CD14-positive monocyte (primary cell): ENCODE measurements around the gene HERPUD2. TPM values are rescaled to one million over a fixed set of nuclear protein-coding genes. Genes with fewer than 3 reads are reported as not detected.
A peak's percentile ranks its signal among the peaks of the same experiment; 100 is the strongest.

Experiments used
- DNase-seq, 3 donors: peaks; one replicate each; pipeline ENCODE4 v3.0.0-alpha.2; 2011 to 2022
- H2AFZ ChIP-seq: 2 replicates; pipeline ENCODE4 v1.6.0; 2012; ENCODE audit warnings: mild to moderate bottlenecking, low read depth, low read length, inconsistent platforms; ENCODE audit not compliant: insufficient read depth, poor library complexity, severe bottlenecking
- H3K27ac ChIP-seq, 2 donors: 1 replicate in 1 of 2; 2 replicates in 1 of 2; pipeline ENCODE4 v1.5.1; 2012 to 2013; ENCODE audit warnings: low read length in 2 of 2, control low read depth in 1 of 2, inconsistent platforms in 1 of 2, low read depth in 1 of 2, mild to moderate bottlenecking in 1 of 2
- H3K27me3 ChIP-seq, 2 donors: one replicate each; pipeline versions ENCODE4 v1.6.0 to v1.6.1; 2011 to 2013; ENCODE audit warnings: low read length in 2 of 2; ENCODE audit not compliant: control insufficient read depth in 2 of 2, insufficient read depth in 2 of 2
- H3K36me3 ChIP-seq, 2 donors: replicated peaks in 1 of 2; 1 replicate in 1 of 2; 2 replicates in 1 of 2; pipeline versions ENCODE4 v1.5.1 to v1.6.1; 2012 to 2013; ENCODE audit warnings: low read length in 2 of 2, control low read depth in 1 of 2, inconsistent platforms in 1 of 2, mild to moderate bottlenecking in 1 of 2; ENCODE audit not compliant: insufficient read depth in 2 of 2, control insufficient read depth in 1 of 2
- H3K4me1 ChIP-seq, 2 donors: 1 replicate in 1 of 2; 2 replicates in 1 of 2; pipeline versions ENCODE4 v1.5.1 to v1.6.1; 2012 to 2013; ENCODE audit warnings: low read length in 2 of 2, control low read depth in 1 of 2, inconsistent platforms in 1 of 2, mild to moderate bottlenecking in 1 of 2, moderate library complexity in 1 of 2; ENCODE audit not compliant: insufficient read depth in 2 of 2, control insufficient read depth in 1 of 2
- H3K4me2 ChIP-seq: replicated peaks from 2 replicates; pipeline ENCODE3; 2012; ENCODE audit warnings: low read length, moderate library complexity, mild to moderate bottlenecking; ENCODE audit not compliant: poor library complexity, severe bottlenecking; ENCODE audit errors: extremely low read depth
- H3K4me3 ChIP-seq, 3 experiments: fragments of 200-600 bp in 1 of 3; sonication (generic) in 1 of 3; replicated peaks in 1 of 3; 1 replicate in 2 of 3; 2 replicates in 1 of 3; pipeline ENCODE4 v1.5.1; 2011 to 2013; ENCODE audit warnings: low read length in 3 of 3, mild to moderate bottlenecking in 3 of 3, control low read depth in 2 of 3, low read depth in 2 of 3, inconsistent platforms in 1 of 3, moderate library complexity in 1 of 3
- H3K79me2 ChIP-seq: 2 replicates; pipeline ENCODE4 v1.6.0; 2012; ENCODE audit warnings: mild to moderate bottlenecking, control low read depth, inconsistent platforms, low read length, moderate library complexity; ENCODE audit not compliant: insufficient read depth
- H3K9ac ChIP-seq: 2 replicates; pipeline ENCODE4 v1.6.0; 2017; ENCODE audit warnings: low read length, mild to moderate bottlenecking; ENCODE audit not compliant: insufficient read depth, poor library complexity, severe bottlenecking
- H3K9me3 ChIP-seq, 2 donors: replicated peaks in 1 of 2; 1 replicate in 1 of 2; 2 replicates in 1 of 2; pipeline versions ENCODE4 v1.5.1 to v1.6.1; 2012 to 2013; ENCODE audit warnings: low read length in 2 of 2, control low read depth in 1 of 2; ENCODE audit not compliant: control insufficient read depth in 1 of 2, insufficient read depth in 1 of 2
- H4K20me1 ChIP-seq: 2 replicates; pipeline ENCODE4 v1.6.0; 2012; ENCODE audit warnings: mild to moderate bottlenecking, low read length, control low read depth, moderate library complexity; ENCODE audit not compliant: insufficient read depth
- H3K27ac Mint-ChIP-seq, 7 donors: one replicate each; pipeline ENCODE4 v1.8.0; 2020; ENCODE audit warnings: mild to moderate bottlenecking in 7 of 7, mixed read lengths in 7 of 7, moderate library complexity in 6 of 7, inconsistent platforms in 2 of 7
- H3K27me3 Mint-ChIP-seq, 3 donors: one replicate each; pipeline ENCODE4 v1.8.0; 2021 to 2022; ENCODE audit warnings: low read depth in 3 of 3, mild to moderate bottlenecking in 3 of 3, mixed read lengths in 3 of 3, moderate library complexity in 3 of 3, inconsistent platforms in 1 of 3
- H3K36me3 Mint-ChIP-seq, 2 donors: one replicate each; pipeline ENCODE4 v1.8.0; 2020; ENCODE audit warnings: mixed read lengths in 2 of 2, inconsistent platforms in 1 of 2, mild to moderate bottlenecking in 1 of 2
- H3K4me1 Mint-ChIP-seq: one replicate; pipeline ENCODE4 v1.8.0; 2020; ENCODE audit warnings: mild to moderate bottlenecking, mixed read lengths
- H3K4me3 Mint-ChIP-seq, 2 donors: one replicate each; pipeline ENCODE4 v1.8.0; 2020; ENCODE audit warnings: mild to moderate bottlenecking in 2 of 2, mixed read lengths in 2 of 2, moderate library complexity in 1 of 2
- H3K9me3 Mint-ChIP-seq, 7 donors: one replicate each; pipeline ENCODE4 v1.8.0; 2020 to 2022; ENCODE audit warnings: mixed read lengths in 7 of 7, mild to moderate bottlenecking in 6 of 7, moderate library complexity in 6 of 7, inconsistent platforms in 2 of 7
- WGBS: methylation state at CpG from one replicate; pipeline ENCODE4 v1.1.5; 2013; ENCODE audit warnings: missing lambda C conversion rate; ENCODE audit not compliant: insufficient coverage; 5-methylcytosine and 5-hydroxymethylcytosine counted together
- intact Hi-C, 2 donors: fragments of 100-400 bp; cut with micrococcal nuclease; formaldehyde crosslinking; loops; one replicate each; pipeline versions ENCODE4 v1.15.0 to v1.15.1; 2023
- polyA plus RNA-seq, 3 donors: library from polyadenylated mRNA; depleted of rRNA in 1 of 3; unstranded in 2 of 3; stranded (reverse) in 1 of 3; fragments of 300-500 nt in 2 of 3; fragments of >200 nt in 1 of 3; fragmentation: Illumina TruSeq in 2 of 3; gene quantifications; 1 replicate in 2 of 3; 2 replicates in 1 of 3; pipeline ENCODE4 v1.2.3, GENCODE V29; 2012 to 2021
- TF ChIP-seq, protein P1 (sequence below): fragments of 200-600 bp; IDR thresholded peaks from one replicate; pipeline ENCODE4 v1.8.0; 2022; ENCODE audit warnings: antibody characterized with exemption, mild to moderate bottlenecking

Gene HERPUD2
- polyA plus RNA-seq, 3 donors = 36.1 to 40.9 (median 36.4) TPM

DNA sequence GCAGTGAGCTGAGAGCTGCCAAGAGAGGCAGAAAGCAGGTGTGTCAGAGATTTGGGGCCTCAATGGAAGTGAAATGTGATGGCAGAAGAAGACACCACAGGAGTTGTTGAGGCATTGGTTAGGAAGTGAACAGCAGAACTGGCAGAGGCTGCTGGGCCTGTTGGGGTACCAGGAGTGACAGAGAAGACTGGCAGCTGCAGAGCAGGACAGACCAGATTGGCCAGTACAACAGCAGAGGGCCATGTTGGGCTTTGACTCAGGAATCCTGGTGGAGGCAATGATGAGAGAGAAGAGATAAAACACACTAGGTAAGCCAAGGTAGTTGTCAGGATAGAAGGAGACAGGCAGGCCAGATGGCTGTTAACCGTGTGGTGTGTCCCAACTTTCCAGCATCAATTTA, 19.9 kb upstream of the HERPUD2 start:
- H3K9ac ChIP-seq = no peak overlapping the region
- Mint-ChIP-seq H3K4me1 (no peaks in the 10 kb centered on the region), H3K36me3 (no peaks in the 10 kb centered on the region), H3K9me3 (peaks cover 0 to 2% (median 0%) of the 10 kb centered on the region in 7 donors), H3K4me3 (no peak overlapping the region), H3K27me3 (peaks cover 2 to 8% (median 3%) of the 10 kb centered on the region in 3 donors), H3K27ac (peak overlapping the region in 1 of 7 donors; percentile 22)
- peaks cover 0 to 2% of the 10 kb centered on the region in 2 donors for H3K4me1 ChIP-seq
- no peaks in the 10 kb centered on the region for H3K79me2 ChIP-seq
- no peaks in the 10 kb centered on the region for H3K27me3 ChIP-seq
- no CpG with 5 or more reads among the region's 1 CpG for WGBS
- H3K4me3 ChIP-seq = no peak overlapping the region
- TF ChIP-seq, protein P1, sequence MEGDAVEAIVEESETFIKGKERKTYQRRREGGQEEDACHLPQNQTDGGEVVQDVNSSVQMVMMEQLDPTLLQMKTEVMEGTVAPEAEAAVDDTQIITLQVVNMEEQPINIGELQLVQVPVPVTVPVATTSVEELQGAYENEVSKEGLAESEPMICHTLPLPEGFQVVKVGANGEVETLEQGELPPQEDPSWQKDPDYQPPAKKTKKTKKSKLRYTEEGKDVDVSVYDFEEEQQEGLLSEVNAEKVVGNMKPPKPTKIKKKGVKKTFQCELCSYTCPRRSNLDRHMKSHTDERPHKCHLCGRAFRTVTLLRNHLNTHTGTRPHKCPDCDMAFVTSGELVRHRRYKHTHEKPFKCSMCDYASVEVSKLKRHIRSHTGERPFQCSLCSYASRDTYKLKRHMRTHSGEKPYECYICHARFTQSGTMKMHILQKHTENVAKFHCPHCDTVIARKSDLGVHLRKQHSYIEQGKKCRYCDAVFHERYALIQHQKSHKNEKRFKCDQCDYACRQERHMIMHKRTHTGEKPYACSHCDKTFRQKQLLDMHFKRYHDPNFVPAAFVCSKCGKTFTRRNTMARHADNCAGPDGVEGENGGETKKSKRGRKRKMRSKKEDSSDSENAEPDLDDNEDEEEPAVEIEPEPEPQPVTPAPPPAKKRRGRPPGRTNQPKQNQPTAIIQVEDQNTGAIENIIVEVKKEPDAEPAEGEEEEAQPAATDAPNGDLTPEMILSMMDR = no peak
- no peaks in the 10 kb centered on the region for H3K36me3 ChIP-seq
- no peak for DNase-seq
- no peak overlapping the region for H2AFZ ChIP-seq
- H3K4me2 ChIP-seq = no peak overlapping the region
- intact Hi-C loops = no loop called here
- no peaks in the 10 kb centered on the region for H3K9me3 ChIP-seq
- no peaks in the 10 kb centered on the region for H4K20me1 ChIP-seq
- no peak overlapping the region for H3K27ac ChIP-seq

DNA sequence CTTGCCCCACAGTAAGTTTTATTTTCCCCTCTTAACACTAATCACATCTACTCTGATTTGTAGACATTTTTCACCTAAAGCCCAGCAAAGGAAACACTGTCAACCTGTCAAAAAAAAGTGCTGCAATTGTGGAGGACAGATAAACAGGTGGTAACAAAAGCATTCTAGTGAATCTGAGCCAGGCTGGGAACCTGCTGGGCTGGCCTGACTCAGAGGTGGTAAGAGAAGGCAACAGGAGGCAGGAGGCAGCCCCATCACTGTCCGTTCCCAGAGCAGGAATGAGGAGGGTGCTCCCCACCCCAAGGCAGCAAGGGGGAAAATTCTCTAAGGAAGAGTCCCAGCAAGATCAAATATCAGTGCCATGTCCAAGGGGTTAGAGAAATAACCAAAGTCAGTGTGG, 19.5 kb upstream of the HERPUD2 start:
- no peak overlapping the region for H3K4me3 ChIP-seq
- no peak overlapping the region for H2AFZ ChIP-seq
- Mint-ChIP-seq H3K4me1 (peaks cover 3% of the 10 kb centered on the region), H3K9me3 (peaks cover 0 to 2% (median 0%) of the 10 kb centered on the region in 7 donors), H3K4me3 (no peak overlapping the region), H3K36me3 (no peaks in the 10 kb centered on the region), H3K27me3 (peaks cover 2 to 8% (median 3%) of the 10 kb centered on the region in 3 donors), H3K27ac (no peak overlapping the region)
- TF ChIP-seq, protein P1 = no peak
- H3K4me1 ChIP-seq = peaks cover 3 to 6% of the 10 kb centered on the region in 2 donors
- 88% methylated on average over 1 of the region's 1 CpG for WGBS
- no peaks in the 10 kb centered on the region for H3K27me3 ChIP-seq
- no peaks in the 10 kb centered on the region for H3K36me3 ChIP-seq
- no peaks in the 10 kb centered on the region for H3K79me2 ChIP-seq
- no peak overlapping the region for H3K9ac ChIP-seq
- H4K20me1 ChIP-seq = no peaks in the 10 kb centered on the region
- no peaks in the 10 kb centered on the region for H3K9me3 ChIP-seq
- H3K4me2 ChIP-seq = no peak overlapping the region
- DNase-seq = no peak
- no peak overlapping the region for H3K27ac ChIP-seq
- intact Hi-C loops = no loop called here
